Measurements from ENCODE around the gene WDR49.

GRCh38 chr3:167651826-167652225, 1.9 kb downstream of the WDR49 start:
- TF ChIP-seq YY1 (IDR thresholded peaks at IDR 0.05; ENCODE audit: low read depth) (no peak), TEAD4 (IDR thresholded peaks at IDR 0.05) (no peak), RAD21 (IDR thresholded peaks at IDR 0.05; ENCODE audit: low read depth) (no peak), EP300 (IDR thresholded peaks at IDR 0.05; ENCODE audit: borderline replicate concordance) (no peak), REST (IDR thresholded peaks at IDR 0.05; ENCODE audit: low read depth) (no peak), CEBPB (IDR thresholded peaks at IDR 0.05) (no peak), TAF1 (IDR thresholded peaks at IDR 0.05; ENCODE audit: low read depth) (no peak), EGR1 (IDR thresholded peaks at IDR 0.05) (no peak), MAX (IDR thresholded peaks at IDR 0.05) (no peak), CREB1 (IDR thresholded peaks at IDR 0.05; ENCODE audit: low read depth) (no peak), NFIC (IDR thresholded peaks at IDR 0.05) (no peak), ZBTB7A (IDR thresholded peaks at IDR 0.05; ENCODE audit: low read depth) (no peak), USF1 (IDR thresholded peaks at IDR 0.05) (no peak), FOXM1 (IDR thresholded peaks at IDR 0.05; ENCODE audit: borderline replicate concordance, low read depth) (no peak)

Measured in Ishikawa (cell line).